HEK293 (cell line): ENCODE results near the gene MBOAT2.
"Not testable (repeated sequence)": the region's sequence is repeated elsewhere in the genome, so short reads cannot be mapped to it uniquely, and the experiment has no call there.

Experiments used
- CTCF ChIA-PET: fragments of 350-600 bp; formaldehyde crosslinking; extraction: SDS; loops from one replicate; lab custom pipeline; 2021; ENCODE audit warnings: antibody characterized with exemption; lab: Yijun Ruan, JAX
- POLR2A ChIA-PET: fragments of 300-600 bp; formaldehyde crosslinking; extraction: SDS; loops from one replicate; lab custom pipeline; 2020; ENCODE audit warnings: antibody characterized with exemption, inconsistent platforms; lab: Yijun Ruan, JAX
- H3K27ac ChIP-seq: fragments of 200-500 bp; sonication (Bioruptor generic); 2 replicates; pipeline ENCODE4 v1.5.1; 2014; ENCODE audit warnings: low read depth, low read length, control low read depth, inconsistent platforms; ENCODE audit errors: extremely low read depth
- H3K36me3 ChIP-seq, 2 experiments: fragments of 200-500 bp in 1 of 2; sonication (Bioruptor generic) in 1 of 2; 1 replicate in 1 of 2; 2 replicates in 1 of 2; pipeline ENCODE4 v1.5.1; 2014 to 2017; ENCODE audit warnings: inconsistent platforms in 2 of 2, low read length in 2 of 2; ENCODE audit not compliant: control insufficient read depth in 2 of 2, insufficient read depth in 1 of 2
- H3K4me1 ChIP-seq: fragments of 200-500 bp; sonication (Bioruptor generic); 2 replicates; pipeline ENCODE4 v1.5.1; 2014; ENCODE audit warnings: mild to moderate bottlenecking, low read length, inconsistent platforms; ENCODE audit not compliant: control insufficient read depth, insufficient read depth
- H3K4me3 ChIP-seq: 2 replicates; pipeline ENCODE4 v1.5.1; 2011; ENCODE audit warnings: low read depth, mild to moderate bottlenecking, control low read depth, low read length, moderate library complexity
- H3K9me3 ChIP-seq: fragments of 200-500 bp; sonication (Bioruptor generic); 2 replicates; pipeline ENCODE4 v1.5.1; 2014; ENCODE audit warnings: low read depth, low read length, inconsistent platforms; ENCODE audit not compliant: control insufficient read depth, insufficient read depth
- IKZF3 ChIP-seq: fragments of 450-650 bp; IDR thresholded peaks from 2 replicates; pipeline ENCODE4 v1.5.0; 2018; ENCODE audit warnings: missing biosample characterization, mild to moderate bottlenecking, missing genetic modification characterization, moderate library complexity
- KLF1 ChIP-seq: fragments of 450-650 bp; formaldehyde crosslinking; IDR thresholded peaks from 2 replicates; pipeline ENCODE4 v1.5.1; 2016; ENCODE audit warnings: missing biosample characterization, missing genetic modification characterization
- PRDM2 ChIP-seq: fragments of 450-650 bp; formaldehyde crosslinking; IDR thresholded peaks from 2 replicates; pipeline ENCODE4 v1.5.1; 2016; ENCODE audit warnings: missing biosample characterization, missing genetic modification characterization, borderline replicate concordance
- SCRT2 ChIP-seq: fragments of 450-650 bp; formaldehyde crosslinking; IDR thresholded peaks from 2 replicates; pipeline ENCODE4 v1.5.1; 2016; ENCODE audit warnings: missing biosample characterization, missing genetic modification characterization
- SP3 ChIP-seq: fragments of 450-650 bp; formaldehyde crosslinking; IDR thresholded peaks from 2 replicates; pipeline ENCODE4 v1.5.1; 2016; ENCODE audit warnings: missing biosample characterization, missing genetic modification characterization
- ZNF184 ChIP-seq: fragments of 450-650 bp; IDR thresholded peaks from 2 replicates; pipeline ENCODE4 v1.5.1; 2018; ENCODE audit warnings: missing biosample characterization, mild to moderate bottlenecking, missing genetic modification characterization
- ZNF221 ChIP-seq: fragments of 450-650 bp; formaldehyde crosslinking; IDR thresholded peaks from 2 replicates; pipeline ENCODE4 v1.5.1; 2017; ENCODE audit warnings: missing biosample characterization, missing genetic modification characterization, borderline replicate concordance
- ZNF302 ChIP-seq: fragments of 450-650 bp; formaldehyde crosslinking; IDR thresholded peaks from 2 replicates; pipeline ENCODE4 v1.5.1; 2016; ENCODE audit warnings: missing biosample characterization, missing genetic modification characterization, low read depth
- ZNF341 ChIP-seq: fragments of 450-650 bp; formaldehyde crosslinking; IDR thresholded peaks from 2 replicates; pipeline ENCODE4; 2016; ENCODE audit warnings: low read depth, missing biosample characterization, missing genetic modification characterization
- ZNF416 ChIP-seq: fragments of 450-650 bp; formaldehyde crosslinking; IDR thresholded peaks from 2 replicates; pipeline ENCODE4 v1.5.1; 2016; ENCODE audit warnings: missing biosample characterization, missing genetic modification characterization
- ZNF558 ChIP-seq: fragments of 450-650 bp; formaldehyde crosslinking; IDR thresholded peaks from 2 replicates; pipeline ENCODE4 v1.5.1; 2016; ENCODE audit warnings: missing biosample characterization, missing genetic modification characterization
- ZNF623 ChIP-seq: fragments of 450-650 bp; formaldehyde crosslinking; IDR thresholded peaks from 2 replicates; pipeline ENCODE4 v1.5.1; 2016; ENCODE audit warnings: missing biosample characterization, missing genetic modification characterization
- ZNF664 ChIP-seq: fragments of 450-650 bp; formaldehyde crosslinking; IDR thresholded peaks from 2 replicates; pipeline ENCODE4 v1.5.1; 2016; ENCODE audit warnings: missing biosample characterization, missing genetic modification characterization
- ZNF830 ChIP-seq: fragments of 450-650 bp; IDR thresholded peaks from 2 replicates; pipeline ENCODE4 v1.5.0; 2018; ENCODE audit warnings: missing biosample characterization, missing genetic modification characterization, low read depth, mild to moderate bottlenecking, moderate library complexity
- TF ChIP-seq, protein P1 (sequence below): fragments of 450-650 bp; formaldehyde crosslinking; IDR thresholded peaks from 2 replicates; pipeline ENCODE4 v1.5.1; 2017; ENCODE audit warnings: missing biosample characterization, missing genetic modification characterization

The MBOAT2 gene

GRCh38 chr2:9043491-9043890 lies 40.0 kb upstream of the MBOAT2 start:
- TF ChIP-seq ZNF184 (tag by site-specific recombination) (0 out of 2 replicates have a peak, but pooled peaks have one; percentile 51), SCRT2 (tag by site-specific recombination) (peak; percentile 35; the same call in 1 of the 2 replicates)
- H3K36me3 ChIP-seq, CTCF ChIA-PET, H3K9me3 ChIP-seq, POLR2A ChIA-PET, H3K27ac ChIP-seq, H3K4me1 ChIP-seq, H3K4me3 ChIP-seq: not testable (repeated sequence)

GRCh38 chr2:9037166-9037565 lies 33.7 kb upstream of the MBOAT2 start:
- Histone ChIP-seq H3K27ac (no peak overlapping the region), H3K4me3 (no peak overlapping the region), H3K36me3 (no peaks in the 10 kb centered on the region), H3K4me1 (peaks cover under 1% of the 10 kb centered on the region; the same call in 1 of the 2 replicates), H3K9me3 (no peaks in the 10 kb centered on the region)
- ChIA-PET POLR2A (no interaction called here), CTCF (interaction anchor here (0.6 kb wide), 1 partner anchor 50 kb away, joined by 4 read pairs; no protein-coding TSS in a partner anchor)
- TF ChIP-seq KLF1 (tag by site-specific recombination) (no peak), SCRT2 (tag by site-specific recombination) (no peak), PRDM2 (tag by site-specific recombination) (no peak), ZNF416 (tag by site-specific recombination) (no peak), IKZF3 (tag by site-specific recombination) (no peak), SP3 (tag by site-specific recombination) (no peak), ZNF664 (tag by site-specific recombination) (no peak), ZNF302 (tag by site-specific recombination) (no peak), ZNF623 (no peak), ZNF221 (tag by site-specific recombination) (no peak)

GRCh38 chr2:9033385-9034168 lies 30.1 kb upstream of the MBOAT2 start:
- no peak for TF ChIP-seq ZNF830 (tag by site-specific recombination)
- TF ChIP-seq, protein P1, sequence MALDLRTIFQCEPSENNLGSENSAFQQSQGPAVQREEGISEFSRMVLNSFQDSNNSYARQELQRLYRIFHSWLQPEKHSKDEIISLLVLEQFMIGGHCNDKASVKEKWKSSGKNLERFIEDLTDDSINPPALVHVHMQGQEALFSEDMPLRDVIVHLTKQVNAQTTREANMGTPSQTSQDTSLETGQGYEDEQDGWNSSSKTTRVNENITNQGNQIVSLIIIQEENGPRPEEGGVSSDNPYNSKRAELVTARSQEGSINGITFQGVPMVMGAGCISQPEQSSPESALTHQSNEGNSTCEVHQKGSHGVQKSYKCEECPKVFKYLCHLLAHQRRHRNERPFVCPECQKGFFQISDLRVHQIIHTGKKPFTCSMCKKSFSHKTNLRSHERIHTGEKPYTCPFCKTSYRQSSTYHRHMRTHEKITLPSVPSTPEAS (tag by site-specific recombination), result peak; percentile 24; the same call in 1 of the 2 replicates
- 0 out of 2 replicates have a peak, but pooled peaks have one; percentile 14 for TF ChIP-seq ZNF341 (tag by site-specific recombination)
- TF ChIP-seq ZNF558 (tag by site-specific recombination), result no peak
- CTCF ChIA-PET, result interaction anchor here (0.6 to 0.8 kb wide), 3 partner anchors 19 to 70 kb away, joined by 3 to 4 read pairs (median 3); no protein-coding TSS in a partner anchor

More at GRCh38 chr2:9033385-9034168, 30.1 kb upstream of the MBOAT2 start:
- Histone ChIP-seq H3K27ac (no peak overlapping the region), H3K9me3 (no peaks in the 10 kb centered on the region), H3K4me3 (no peak overlapping the region), H3K36me3 (no peaks in the 10 kb centered on the region), H3K4me1 (peaks cover 13% of the 10 kb centered on the region)
- POLR2A ChIA-PET, result no interaction called here
